CD4-positive, alpha-beta T cell treated with Interferon alpha-2 for 1 hour (primary cell): ENCODE data around the gene ADIPOR1.
A peak's percentile ranks its signal among the peaks of the same experiment; 100 is the strongest.
"Not testable (repeated sequence)": the region's sequence is repeated elsewhere in the genome, so short reads cannot be mapped to it uniquely, and the experiment has no call there.

Experiments
- DNase-seq, 2 donors: peaks; one replicate each; pipeline ENCODE4 v3.0.0-alpha.2; 2020 to 2022

ADIPOR1 gene

DNA sequence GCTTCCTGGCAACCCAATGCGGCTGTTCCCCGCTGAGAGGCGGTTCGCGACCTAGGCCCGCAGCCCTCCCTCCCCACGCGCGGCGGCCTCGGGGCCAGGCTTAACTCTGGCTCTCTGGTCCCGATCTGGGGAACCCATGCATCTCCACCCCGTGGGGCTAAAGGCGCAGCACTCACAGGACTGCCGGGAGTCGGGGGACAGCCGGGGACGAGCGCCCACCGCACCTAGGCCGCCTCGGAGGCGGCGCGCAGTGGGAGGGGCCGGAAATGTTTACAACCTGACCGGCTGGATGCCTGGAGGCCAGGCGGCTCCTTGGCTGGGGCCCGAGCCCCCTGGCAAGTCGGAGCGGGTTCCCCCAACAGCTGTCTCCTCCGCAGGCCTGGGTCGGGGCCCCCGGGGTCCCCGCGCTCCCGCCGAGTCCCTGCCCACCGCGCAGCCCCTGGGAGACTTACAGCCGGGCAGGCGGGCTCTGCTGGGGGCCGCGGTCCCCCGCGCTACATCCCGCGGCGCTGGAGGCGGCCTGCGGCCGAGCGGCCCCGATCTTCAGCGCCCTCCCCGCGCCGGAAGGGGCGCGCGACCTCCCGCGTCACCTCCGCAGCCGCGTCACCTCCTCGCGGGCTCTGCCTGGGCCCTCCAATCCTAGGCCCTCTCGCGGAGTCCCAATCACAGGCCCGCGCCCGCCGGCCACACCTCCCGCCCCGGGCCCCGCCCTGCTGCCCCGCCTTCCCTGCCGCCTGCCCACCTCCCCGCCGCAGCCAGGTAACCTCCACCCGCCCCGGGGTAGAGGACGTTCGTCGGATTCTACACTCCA, at the start of gene ADIPOR1:
TSS of gene ADIPOR1 (minus strand) at position 580 of the 811 bp plus-strand sequence. CDS start 7,242 bp downstream, outside the sequence.
- peak; percentile 91 to 95 for DNase-seq

- peak; percentile 95 to 97 for DNase-seq
Measured at GRCh38 chr1:203006948-203007871, 49.1 kb upstream of the ADIPOR1 start, which contains the start of gene TMEM183A. TSS of gene TMEM183A (plus strand) at chr1:203007374. CDS start at chr1:203007466, 92 bp downstream.

DNA sequence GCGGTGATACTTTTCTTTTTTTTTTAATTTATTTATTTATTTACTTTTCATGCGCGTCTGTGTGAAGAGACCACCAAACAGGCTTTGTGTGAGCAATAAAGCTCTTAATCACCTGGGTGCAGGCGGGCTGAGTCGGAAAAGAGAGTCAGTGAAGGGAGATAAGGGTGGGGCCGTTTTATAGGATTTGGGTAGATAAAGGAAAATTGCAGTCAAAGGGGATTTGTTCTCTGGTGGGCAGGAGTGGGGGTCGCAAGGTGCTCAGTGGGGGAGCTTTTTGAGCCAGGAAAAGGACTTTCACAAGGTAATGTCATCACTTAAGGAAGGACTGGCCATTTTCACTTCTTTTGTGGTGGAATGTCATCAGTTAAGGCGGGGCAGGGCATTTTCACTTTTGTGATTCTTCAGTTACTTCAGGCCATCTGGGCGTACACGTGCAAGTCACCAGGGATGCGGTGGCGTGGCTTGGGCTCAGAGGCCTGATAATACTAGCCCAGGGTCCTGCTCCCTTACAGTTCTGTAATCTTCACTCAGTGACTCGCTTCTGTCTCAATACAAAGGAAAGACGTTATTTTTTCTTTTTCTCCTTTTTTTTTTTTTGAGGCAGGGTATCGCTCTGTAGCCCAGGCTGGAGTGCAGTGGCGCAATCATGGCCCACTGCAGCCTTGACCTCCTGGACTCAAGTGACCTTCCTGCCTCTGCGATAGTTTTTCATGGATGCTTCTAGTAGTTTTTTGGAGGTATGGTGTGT, 47.5 kb upstream of the ADIPOR1 start:
- DNase-seq, result not testable (repeated sequence)

DNA sequence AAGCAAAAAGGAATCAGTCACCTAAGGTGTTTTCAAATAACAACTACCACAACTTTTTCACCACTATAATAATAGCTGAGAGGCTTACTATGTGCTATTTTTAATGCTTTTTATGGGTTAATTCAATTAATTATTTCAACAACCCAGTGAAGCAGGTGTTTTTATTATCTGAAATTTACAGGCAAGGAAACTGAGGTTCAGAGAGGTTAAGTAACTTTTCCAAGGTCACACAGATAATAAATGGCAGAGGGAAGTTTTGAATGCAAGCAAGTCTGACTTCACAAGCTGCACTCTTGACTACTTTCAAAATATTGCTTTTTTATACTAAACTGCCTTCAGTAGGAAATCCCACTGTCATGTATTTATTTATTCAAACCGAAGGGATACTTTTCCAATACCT, 44.8 kb upstream of the ADIPOR1 start:
- DNase-seq, result no peak

- DNase-seq, result no peak
Measured at GRCh38 chr1:203001986-203002385, 43.9 kb upstream of the ADIPOR1 start.

DNA sequence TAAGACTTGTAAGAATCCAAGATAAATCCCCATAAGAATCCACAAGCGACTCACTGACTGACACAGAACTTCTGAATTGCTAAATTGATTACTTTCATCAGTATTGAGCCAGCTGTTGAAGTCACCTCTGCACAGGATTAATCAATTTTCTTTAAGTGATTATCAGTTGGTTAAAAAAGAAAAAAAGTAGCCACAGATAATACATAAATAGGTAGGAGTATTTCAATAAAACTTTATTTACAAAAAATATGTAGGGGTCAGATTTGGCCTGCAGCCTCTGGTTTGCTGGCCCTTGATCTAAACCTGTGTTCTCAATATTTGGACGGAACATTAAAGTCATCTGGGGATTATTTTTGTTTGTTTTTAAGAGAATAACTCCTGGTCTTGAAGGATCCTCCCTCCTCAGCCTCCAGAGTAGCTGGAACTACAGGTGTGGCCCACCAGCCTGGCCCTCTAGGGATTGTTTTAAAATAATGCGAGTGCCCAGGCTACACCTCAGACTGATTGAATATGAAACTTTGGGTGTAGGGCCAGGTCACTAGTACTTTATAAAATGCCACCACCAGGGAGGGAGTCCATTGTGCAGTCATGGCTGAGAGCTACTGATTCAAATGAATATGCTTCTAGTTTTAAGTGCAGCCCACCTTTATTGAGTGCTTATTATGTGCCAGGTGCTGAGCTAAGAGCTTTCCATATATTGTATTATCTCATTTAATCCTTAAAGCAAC, 42.3 kb upstream of the ADIPOR1 start:
- DNase-seq, result no peak

- DNase-seq, result peak; percentile 58 to 77
Measured at GRCh38 chr1:202998836-202999750, 41.0 kb upstream of the ADIPOR1 start.

DNA sequence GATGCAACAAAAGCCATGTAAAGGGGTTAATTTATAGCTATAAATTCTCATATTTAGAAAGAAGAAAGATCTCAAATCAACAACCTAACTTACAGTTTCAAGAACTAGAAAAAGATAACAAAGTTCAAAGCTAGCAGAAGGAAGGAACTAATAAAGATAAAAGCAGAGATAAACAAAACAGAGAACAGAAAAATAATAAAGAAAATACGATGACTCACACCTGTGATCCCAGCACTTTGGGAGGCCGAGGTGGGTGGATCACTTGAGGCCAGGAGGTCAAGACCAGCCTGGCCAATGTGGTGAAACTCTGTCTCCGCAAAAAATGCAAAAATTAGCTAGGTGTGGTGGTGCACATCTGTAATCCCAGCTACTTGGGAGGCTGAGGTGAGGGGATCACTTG, 36.6 kb upstream of the ADIPOR1 start:
- DNase-seq, result no peak

- DNase-seq, result no peak
Measured at GRCh38 chr1:202991112-202991511, 33.0 kb upstream of the ADIPOR1 start.

- DNase-seq, result no peak
Measured at GRCh38 chr1:202989879-202990278, 31.8 kb upstream of the ADIPOR1 start.

- no peak for DNase-seq
Measured at GRCh38 chr1:202987922-202988583, 29.9 kb upstream of the ADIPOR1 start.

DNA sequence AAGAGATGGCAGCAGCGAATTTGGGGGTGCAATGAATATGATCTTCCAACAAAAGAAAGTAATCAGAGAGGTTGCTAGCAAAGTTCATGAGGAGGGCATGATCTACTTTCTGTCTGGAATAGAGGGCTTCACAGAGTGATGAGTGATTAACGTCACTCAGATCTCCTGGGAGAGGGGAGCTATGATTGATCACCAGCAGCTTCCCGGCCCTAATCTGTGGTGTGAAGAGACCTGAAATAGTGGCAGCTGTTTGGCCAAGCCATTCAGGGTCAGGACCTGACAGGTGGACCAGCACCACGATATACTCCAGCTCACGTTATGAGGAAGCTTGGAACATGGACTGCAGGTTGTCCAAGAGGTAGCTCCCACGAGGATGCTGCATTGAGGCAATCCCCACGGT, 29.1 kb upstream of the ADIPOR1 start:
- DNase-seq, result no peak

DNA sequence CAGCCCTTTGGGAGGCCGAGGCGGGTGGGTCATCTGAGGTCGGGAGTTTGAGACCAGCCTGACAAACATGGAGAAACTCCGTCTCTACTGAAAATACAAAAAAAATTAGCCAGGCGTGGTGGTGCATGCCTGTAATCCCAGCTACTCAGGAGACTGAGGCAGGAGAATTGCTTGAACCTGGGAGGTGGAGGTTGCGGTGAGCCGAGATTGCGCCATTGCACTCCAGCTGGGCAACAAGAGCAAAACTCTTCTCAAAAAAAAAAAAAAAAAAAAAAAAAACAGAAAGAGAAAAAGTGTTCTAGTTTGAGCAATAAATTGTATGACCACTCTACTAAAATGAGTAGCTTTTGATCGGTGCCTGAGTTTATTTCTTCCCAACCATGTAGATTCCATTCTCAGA, 28.0 kb upstream of the ADIPOR1 start:
- DNase-seq, result not testable (repeated sequence)

GRCh38 chr1:202982715-202983430, 24.8 kb upstream of the ADIPOR1 start:
- no peak for DNase-seq

DNA sequence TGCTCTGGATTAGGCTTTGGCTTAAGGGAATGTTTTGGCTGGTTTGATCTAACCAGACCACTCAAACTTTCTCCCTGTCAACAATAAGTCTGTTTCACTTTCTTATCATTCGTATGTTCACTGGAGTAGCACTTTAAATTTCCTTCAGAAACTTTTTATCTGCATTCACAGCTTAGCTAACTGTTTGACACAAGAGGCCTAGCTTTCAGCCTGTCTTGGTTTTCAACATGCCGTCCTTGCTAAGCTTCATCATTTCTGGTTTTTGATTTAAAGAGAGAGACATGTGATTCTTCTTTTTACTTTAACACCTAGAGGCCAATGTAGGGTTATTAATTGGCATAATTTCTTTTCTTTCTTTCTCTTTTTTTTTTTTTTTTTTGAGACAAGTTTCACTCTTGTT, 23.8 kb upstream of the ADIPOR1 start:
- no peak for DNase-seq

DNA sequence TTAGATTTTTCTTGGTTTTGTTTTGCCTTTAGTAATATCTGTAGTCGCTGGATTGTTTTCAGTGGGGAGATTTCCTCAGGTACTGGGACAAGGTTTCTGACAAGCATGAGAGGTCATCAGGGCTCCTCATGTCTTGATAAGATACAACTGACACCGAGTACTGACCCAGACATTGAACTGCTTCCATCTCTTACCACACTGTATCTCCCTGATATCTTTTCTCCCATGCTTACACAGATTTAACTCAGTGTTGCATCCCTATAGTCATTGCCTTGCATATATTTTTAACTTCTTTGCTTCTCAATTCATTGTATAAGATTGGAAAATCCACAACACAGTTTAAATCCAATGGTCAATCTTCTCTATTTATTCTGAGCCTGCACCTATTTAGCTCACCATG, 21.3 kb upstream of the ADIPOR1 start:
- no peak for DNase-seq

DNA sequence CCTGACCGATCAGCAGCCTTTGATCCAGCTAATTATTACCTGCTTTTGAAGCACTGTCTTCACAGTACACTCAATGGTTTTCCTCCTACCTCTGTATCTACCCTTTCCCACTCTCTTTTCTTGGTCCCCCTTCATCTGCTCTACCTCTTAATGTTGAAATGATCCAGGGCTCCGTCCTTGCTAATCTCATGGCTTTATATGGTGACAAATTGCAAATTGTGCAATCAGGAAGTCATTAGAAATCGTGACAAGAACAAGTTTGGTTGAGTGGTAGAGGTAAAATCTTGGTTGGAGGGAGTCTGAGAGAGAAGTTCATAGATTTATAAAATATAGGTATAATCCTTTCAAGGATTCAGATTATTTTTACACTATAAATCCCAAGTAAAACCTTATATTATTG, 18.5 kb upstream of the ADIPOR1 start:
- DNase-seq, result no peak

- DNase-seq, result no peak
Measured at GRCh38 chr1:202974856-202975255, 16.7 kb upstream of the ADIPOR1 start.

- DNase-seq, result no peak
Measured at GRCh38 chr1:202972046-202972445, 13.9 kb upstream of the ADIPOR1 start.

DNA sequence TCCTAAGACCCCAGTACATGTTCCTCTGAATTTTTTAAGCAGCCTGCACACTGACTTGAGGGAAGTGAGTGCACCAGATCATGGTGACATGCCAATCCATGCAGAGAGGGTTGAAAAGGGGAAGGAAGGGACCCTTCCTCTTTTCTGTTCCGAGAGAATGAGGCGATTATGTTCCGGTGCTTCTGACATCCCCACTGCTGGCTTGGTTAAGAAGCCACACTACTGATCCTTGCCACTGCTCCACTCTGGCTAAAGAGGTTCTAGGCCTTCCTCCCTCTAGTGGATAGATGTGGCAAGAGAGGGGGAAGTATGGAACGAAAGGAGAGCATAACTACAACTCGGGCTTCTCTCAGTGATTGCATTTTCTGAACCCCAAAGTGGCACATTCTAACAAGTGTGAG, 10.8 kb upstream of the ADIPOR1 start:
- DNase-seq, result peak; percentile 59 to 78
